Measurements from ENCODE around the gene SOX4. TPM values are rescaled to one million over a fixed set of nuclear protein-coding genes. Genes with fewer than 3 reads are reported as not detected.

The SOX4 gene
- polyA plus RNA-seq, 1 of the 3 experiments (the other 2 are of a cell fraction): 5.5 TPM

DNA sequence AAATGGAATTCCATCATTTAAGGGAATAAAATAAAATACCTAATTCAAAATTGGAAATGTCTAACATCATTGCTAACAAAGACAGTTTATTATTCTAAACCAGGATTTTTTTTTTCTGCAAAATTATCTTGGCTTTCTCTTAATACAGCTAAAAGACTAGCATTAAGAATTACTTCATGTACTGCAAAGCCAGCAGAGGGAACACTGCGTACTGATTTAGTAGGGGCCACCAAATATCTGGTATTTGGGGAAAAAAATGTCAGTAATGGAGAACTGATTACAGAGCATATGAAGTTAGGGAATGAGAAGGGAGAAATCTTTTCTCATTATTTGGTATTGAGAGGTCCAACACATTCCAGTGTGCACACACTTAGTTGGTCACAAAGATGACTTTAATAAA, 3.2 kb upstream of the SOX4 start:
- POLR2A ChIA-PET: no interaction called here

More for the DNA sequence above, 3.2 kb upstream of the SOX4 start:
- DNase-seq: no peak
- Histone ChIP-seq H3K79me2 (ENCODE audit: insufficient read depth) (peaks cover 15% of the 10 kb centered on the region; the same call in 1 of the 2 replicates), H2AFZ (ENCODE audit: low read depth) (no peak overlapping the region), H3K4me1 (ENCODE audit: control insufficient read depth in 1 of 2, insufficient read depth in 2 of 2, low read depth in 1 of 2, low read length in 1 of 2) (peaks cover 6 to 11% of the 10 kb centered on the region in 2 experiments; a peak in 3 of 4 replicates), H3K27ac (ENCODE audit: low read depth in 2 of 2, low read length in 1 of 2) (peak overlapping the region in 1 of 2 experiments; percentile 99; a peak in 2 of 4 replicates), H3F3A (replicated peaks; ENCODE audit: insufficient read depth) (peaks cover 22% of the 10 kb centered on the region), H4K20me1 (ENCODE audit: insufficient read depth) (no peaks in the 10 kb centered on the region; the same call in 1 of the 2 replicates), H3K4me3 (ENCODE audit: low read depth in 2 of 2, low read length in 1 of 2) (no peak overlapping the region), H3K9ac (no peak overlapping the region), H3K9me3 (no peaks in the 10 kb centered on the region), H3K27me3 (ENCODE audit: insufficient read depth) (no peaks in the 10 kb centered on the region), H3K4me2 (no peak overlapping the region), H3K36me3 (replicated peaks in 1 of 2; ENCODE audit: control insufficient read depth in 1 of 2, insufficient read depth in 2 of 2, low read length in 1 of 2) (no peaks in the 10 kb centered on the region), H3K9me2 (no peaks in the 10 kb centered on the region)
- CTCF ChIA-PET: interaction anchor here (1.0 to 4.4 kb wide), 9 partner anchors 406 to 1944 kb away, joined by 3 to 53 read pairs (median 4); no protein-coding TSS in a partner anchor
- WGBS (ENCODE audit: low lambda C conversion rate): 85% methylated on average over 1 of the region's 1 CpG
- no peak for TF ChIP-seq GATA2 (CRISPR knock-in tag; IDR thresholded peaks at IDR 0.05)
- no peak for TF ChIP-seq CHD2 (IDR thresholded peaks at IDR 0.05; ENCODE audit: low read length, partially characterized antibody)
- no peak for TF ChIP-seq RXRA (IDR thresholded peaks at IDR 0.05; ENCODE audit: borderline replicate concordance, low read depth)
- TF ChIP-seq NRF1 (IDR thresholded peaks at IDR 0.05; ENCODE audit: low read depth, low read length): no peak
- no peak for TF ChIP-seq JUND (IDR thresholded peaks at IDR 0.05)
- TF ChIP-seq, protein P1, sequence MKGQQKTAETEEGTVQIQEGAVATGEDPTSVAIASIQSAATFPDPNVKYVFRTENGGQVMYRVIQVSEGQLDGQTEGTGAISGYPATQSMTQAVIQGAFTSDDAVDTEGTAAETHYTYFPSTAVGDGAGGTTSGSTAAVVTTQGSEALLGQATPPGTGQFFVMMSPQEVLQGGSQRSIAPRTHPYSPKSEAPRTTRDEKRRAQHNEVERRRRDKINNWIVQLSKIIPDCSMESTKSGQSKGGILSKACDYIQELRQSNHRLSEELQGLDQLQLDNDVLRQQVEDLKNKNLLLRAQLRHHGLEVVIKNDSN (IDR thresholded peaks at IDR 0.05; ENCODE audit: borderline replicate concordance, low read depth): no peak
- TF ChIP-seq YY1 (IDR thresholded peaks at IDR 0.05; ENCODE audit: low read depth): no peak
- TF ChIP-seq, protein P2, sequence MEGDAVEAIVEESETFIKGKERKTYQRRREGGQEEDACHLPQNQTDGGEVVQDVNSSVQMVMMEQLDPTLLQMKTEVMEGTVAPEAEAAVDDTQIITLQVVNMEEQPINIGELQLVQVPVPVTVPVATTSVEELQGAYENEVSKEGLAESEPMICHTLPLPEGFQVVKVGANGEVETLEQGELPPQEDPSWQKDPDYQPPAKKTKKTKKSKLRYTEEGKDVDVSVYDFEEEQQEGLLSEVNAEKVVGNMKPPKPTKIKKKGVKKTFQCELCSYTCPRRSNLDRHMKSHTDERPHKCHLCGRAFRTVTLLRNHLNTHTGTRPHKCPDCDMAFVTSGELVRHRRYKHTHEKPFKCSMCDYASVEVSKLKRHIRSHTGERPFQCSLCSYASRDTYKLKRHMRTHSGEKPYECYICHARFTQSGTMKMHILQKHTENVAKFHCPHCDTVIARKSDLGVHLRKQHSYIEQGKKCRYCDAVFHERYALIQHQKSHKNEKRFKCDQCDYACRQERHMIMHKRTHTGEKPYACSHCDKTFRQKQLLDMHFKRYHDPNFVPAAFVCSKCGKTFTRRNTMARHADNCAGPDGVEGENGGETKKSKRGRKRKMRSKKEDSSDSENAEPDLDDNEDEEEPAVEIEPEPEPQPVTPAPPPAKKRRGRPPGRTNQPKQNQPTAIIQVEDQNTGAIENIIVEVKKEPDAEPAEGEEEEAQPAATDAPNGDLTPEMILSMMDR (IDR thresholded peaks at IDR 0.05): peak; percentile 27; the same call in 1 of the 2 replicates
- no peak for TF ChIP-seq MXI1 (IDR thresholded peaks at IDR 0.05; ENCODE audit: low read depth, low read length)
- no peak for TF ChIP-seq POLR2AphosphoS5 (IDR thresholded peaks at IDR 0.05; ENCODE audit: low read depth, low read length)
- no peak for TF ChIP-seq TAF1 (IDR thresholded peaks at IDR 0.05; ENCODE audit: borderline replicate concordance, low read depth, low read length)
- peak; percentile 58 for TF ChIP-seq RAD21 (IDR thresholded peaks at IDR 0.05; ENCODE audit: low read length)
- TF ChIP-seq MEF2A (IDR thresholded peaks at IDR 0.05; ENCODE audit: borderline replicate concordance, low read depth): no peak
- TF ChIP-seq MAX (IDR thresholded peaks at IDR 0.05; ENCODE audit: low read depth): no peak
- TF ChIP-seq NFIC (IDR thresholded peaks at IDR 0.05; ENCODE audit: borderline replicate concordance): no peak
- TF ChIP-seq, protein P3, sequence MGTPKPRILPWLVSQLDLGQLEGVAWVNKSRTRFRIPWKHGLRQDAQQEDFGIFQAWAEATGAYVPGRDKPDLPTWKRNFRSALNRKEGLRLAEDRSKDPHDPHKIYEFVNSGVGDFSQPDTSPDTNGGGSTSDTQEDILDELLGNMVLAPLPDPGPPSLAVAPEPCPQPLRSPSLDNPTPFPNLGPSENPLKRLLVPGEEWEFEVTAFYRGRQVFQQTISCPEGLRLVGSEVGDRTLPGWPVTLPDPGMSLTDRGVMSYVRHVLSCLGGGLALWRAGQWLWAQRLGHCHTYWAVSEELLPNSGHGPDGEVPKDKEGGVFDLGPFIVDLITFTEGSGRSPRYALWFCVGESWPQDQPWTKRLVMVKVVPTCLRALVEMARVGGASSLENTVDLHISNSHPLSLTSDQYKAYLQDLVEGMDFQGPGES (IDR thresholded peaks at IDR 0.05; ENCODE audit: low read depth, low read length): no peak
- no peak for TF ChIP-seq GABPA (IDR thresholded peaks at IDR 0.05; ENCODE audit: low read depth)
- TF ChIP-seq, protein P4, sequence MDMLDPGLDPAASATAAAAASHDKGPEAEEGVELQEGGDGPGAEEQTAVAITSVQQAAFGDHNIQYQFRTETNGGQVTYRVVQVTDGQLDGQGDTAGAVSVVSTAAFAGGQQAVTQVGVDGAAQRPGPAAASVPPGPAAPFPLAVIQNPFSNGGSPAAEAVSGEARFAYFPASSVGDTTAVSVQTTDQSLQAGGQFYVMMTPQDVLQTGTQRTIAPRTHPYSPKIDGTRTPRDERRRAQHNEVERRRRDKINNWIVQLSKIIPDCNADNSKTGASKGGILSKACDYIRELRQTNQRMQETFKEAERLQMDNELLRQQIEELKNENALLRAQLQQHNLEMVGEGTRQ (IDR thresholded peaks at IDR 0.05; ENCODE audit: borderline replicate concordance, low read depth, low read length): no peak
- peak; percentile 29; the same call in 1 of the 2 replicates for TF ChIP-seq SMC3 (IDR thresholded peaks at IDR 0.05; ENCODE audit: low read depth, low read length)
- TF ChIP-seq EP300 (IDR thresholded peaks at IDR 0.05; ENCODE audit: borderline replicate concordance in 1 of 2, low read depth in 1 of 2, low read length in 1 of 2): no peak
- no peak for TF ChIP-seq TEAD4 (IDR thresholded peaks at IDR 0.05; ENCODE audit: borderline replicate concordance, insufficient read depth)
